ENCODE results near the gene MC4R.

The MC4R gene

GRCh38 chr18:60331890-60332289 is 40.7 kb downstream of the MC4R start:
- H3K4me3 ChIP-seq (ENCODE audit: low read length in 2 of 2): no peak overlapping the region
- no peak overlapping the region for H2AK5ac ChIP-seq (ENCODE audit: low read depth, low read length)
- H2BK120ac ChIP-seq (ENCODE audit: low read depth, low read length): no peak overlapping the region
- H2BK15ac ChIP-seq (ENCODE audit: low read length): no peak overlapping the region
- no peaks in the 10 kb centered on the region for H3K79me1 ChIP-seq (ENCODE audit: low read depth, low read length)
- no CpG with 5 or more reads among the region's 6 CpGs for WGBS, 2 donors (ENCODE audit: extremely low coverage in 2 of 2, insufficient read length in 2 of 2, insufficient replicate concordance in 1 of 2)
- no peak overlapping the region for H3K4me2 ChIP-seq (ENCODE audit: insufficient read depth, low read length, poor library complexity, severe bottlenecking)
- no peak overlapping the region for H2BK12ac ChIP-seq (ENCODE audit: low read length)
- H3K4ac ChIP-seq (ENCODE audit: low read length): no peak overlapping the region
- no peaks in the 10 kb centered on the region for H3K36me3 ChIP-seq (replicated peaks in 1 of 2; ENCODE audit: control insufficient read depth in 2 of 2, insufficient read depth in 2 of 2, low read length in 2 of 2)
- no peak overlapping the region for H2BK5ac ChIP-seq (ENCODE audit: low read length)
- no peaks in the 10 kb centered on the region for H3K4me1 ChIP-seq (ENCODE audit: control insufficient read depth in 2 of 2, insufficient read depth in 1 of 2, low read depth in 1 of 2, low read length in 2 of 2)
- H3K9ac ChIP-seq (ENCODE audit: low read depth, low read length, poor library complexity): no peak overlapping the region
- H2AFZ ChIP-seq (ENCODE audit: low read length): no peak overlapping the region
- H3K27ac ChIP-seq (replicated peaks; ENCODE audit: low read length): no peak overlapping the region
- no peaks in the 10 kb centered on the region for H3K27me3 ChIP-seq (ENCODE audit: control insufficient read depth in 3 of 3, insufficient read depth in 3 of 3, low read depth in 1 of 3, low read length in 3 of 3)
- no peak overlapping the region for H3K18ac ChIP-seq (ENCODE audit: low read length)
- H3K9me3 ChIP-seq (replicated peaks in 1 of 2; ENCODE audit: control insufficient read depth in 2 of 2, insufficient read depth in 1 of 2, low read depth in 1 of 2, low read length in 2 of 2): no peaks in the 10 kb centered on the region
- no peak for DNase-seq (ENCODE audit: low spot score)
- H4K91ac ChIP-seq (ENCODE audit: low read depth, low read length, poor library complexity): no peak overlapping the region
- H3K14ac ChIP-seq (ENCODE audit: low read length): no peak overlapping the region
- no peak overlapping the region for H4K8ac ChIP-seq (ENCODE audit: low read depth, low read length)
- no peak overlapping the region for H3K23ac ChIP-seq (ENCODE audit: low read depth, low read length, poor library complexity)

- no peak overlapping the region for H3K14ac ChIP-seq (ENCODE audit: low read length)
- no peaks in the 10 kb centered on the region for H3K4me1 ChIP-seq (ENCODE audit: control insufficient read depth in 2 of 2, insufficient read depth in 1 of 2, low read depth in 1 of 2, low read length in 2 of 2)
Observed at GRCh38 chr18:60329131-60329530, 43.4 kb downstream of the MC4R start.

GRCh38 chr18:60327880-60328279 is 44.7 kb downstream of the MC4R start:
- no peak overlapping the region for H2AK5ac ChIP-seq (ENCODE audit: low read depth, low read length)
- H3K23ac ChIP-seq (ENCODE audit: low read depth, low read length, poor library complexity): no peak overlapping the region
- no peaks in the 10 kb centered on the region for H3K27me3 ChIP-seq (ENCODE audit: control insufficient read depth in 3 of 3, insufficient read depth in 3 of 3, low read depth in 1 of 3, low read length in 3 of 3)
- no peak overlapping the region for H3K9ac ChIP-seq (ENCODE audit: low read depth, low read length, poor library complexity)
- H3K79me1 ChIP-seq (ENCODE audit: low read depth, low read length): no peaks in the 10 kb centered on the region
- no peak overlapping the region for H4K8ac ChIP-seq (ENCODE audit: low read depth, low read length)
- H2AFZ ChIP-seq (ENCODE audit: low read length): no peak overlapping the region
- no peak for DNase-seq (ENCODE audit: low spot score)
- no peak overlapping the region for H2BK12ac ChIP-seq (ENCODE audit: low read length)
- H3K4me3 ChIP-seq (ENCODE audit: low read length in 2 of 2): no peak overlapping the region
- H2BK120ac ChIP-seq (ENCODE audit: low read depth, low read length): no peak overlapping the region
- H2BK15ac ChIP-seq (ENCODE audit: low read length): no peak overlapping the region
- no peaks in the 10 kb centered on the region for H3K36me3 ChIP-seq (replicated peaks in 1 of 2; ENCODE audit: control insufficient read depth in 2 of 2, insufficient read depth in 2 of 2, low read length in 2 of 2)
- no peak overlapping the region for H3K18ac ChIP-seq (ENCODE audit: low read length)
- no peaks in the 10 kb centered on the region for H3K4me1 ChIP-seq (ENCODE audit: control insufficient read depth in 2 of 2, insufficient read depth in 1 of 2, low read depth in 1 of 2, low read length in 2 of 2)
- H3K4ac ChIP-seq (ENCODE audit: low read length): no peak overlapping the region
- H3K14ac ChIP-seq (ENCODE audit: low read length): no peak overlapping the region
- H3K27ac ChIP-seq (replicated peaks; ENCODE audit: low read length): no peak overlapping the region
- WGBS, 2 donors (ENCODE audit: extremely low coverage in 2 of 2, insufficient read length in 2 of 2, insufficient replicate concordance in 1 of 2): no CpG with 5 or more reads among the region's 2 CpGs
- no peak overlapping the region for H2BK5ac ChIP-seq (ENCODE audit: low read length)
- H3K4me2 ChIP-seq (ENCODE audit: insufficient read depth, low read length, poor library complexity, severe bottlenecking): no peak overlapping the region
- H3K9me3 ChIP-seq (replicated peaks in 1 of 2; ENCODE audit: control insufficient read depth in 2 of 2, insufficient read depth in 1 of 2, low read depth in 1 of 2, low read length in 2 of 2): no peaks in the 10 kb centered on the region
- no peak overlapping the region for H4K91ac ChIP-seq (ENCODE audit: low read depth, low read length, poor library complexity)

More at GRCh38 chr18:60329131-60329530, 43.4 kb downstream of the MC4R start:
- no peak overlapping the region for H4K8ac ChIP-seq (ENCODE audit: low read depth, low read length)
- no peaks in the 10 kb centered on the region for H3K9me3 ChIP-seq (replicated peaks in 1 of 2; ENCODE audit: control insufficient read depth in 2 of 2, insufficient read depth in 1 of 2, low read depth in 1 of 2, low read length in 2 of 2)
- no peak overlapping the region for H2BK12ac ChIP-seq (ENCODE audit: low read length)
- H3K23ac ChIP-seq (ENCODE audit: low read depth, low read length, poor library complexity): no peak overlapping the region
- H3K79me1 ChIP-seq (ENCODE audit: low read depth, low read length): no peaks in the 10 kb centered on the region
- no peak overlapping the region for H3K9ac ChIP-seq (ENCODE audit: low read depth, low read length, poor library complexity)
- no peak overlapping the region for H2AK5ac ChIP-seq (ENCODE audit: low read depth, low read length)
- H2BK5ac ChIP-seq (ENCODE audit: low read length): no peak overlapping the region
- H3K18ac ChIP-seq (ENCODE audit: low read length): no peak overlapping the region
- no peak overlapping the region for H3K4ac ChIP-seq (ENCODE audit: low read length)
- H2AFZ ChIP-seq (ENCODE audit: low read length): no peak overlapping the region
- no peak overlapping the region for H2BK120ac ChIP-seq (ENCODE audit: low read depth, low read length)
- H3K27me3 ChIP-seq (ENCODE audit: control insufficient read depth in 3 of 3, insufficient read depth in 3 of 3, low read depth in 1 of 3, low read length in 3 of 3): no peaks in the 10 kb centered on the region
- no peak overlapping the region for H4K91ac ChIP-seq (ENCODE audit: low read depth, low read length, poor library complexity)
- no peak for DNase-seq (ENCODE audit: low spot score)
- H3K36me3 ChIP-seq (replicated peaks in 1 of 2; ENCODE audit: control insufficient read depth in 2 of 2, insufficient read depth in 2 of 2, low read length in 2 of 2): no peaks in the 10 kb centered on the region
- no peak overlapping the region for H3K27ac ChIP-seq (replicated peaks; ENCODE audit: low read length)
- no peak overlapping the region for H3K4me3 ChIP-seq (ENCODE audit: low read length in 2 of 2)
- no peak overlapping the region for H2BK15ac ChIP-seq (ENCODE audit: low read length)
- no peak overlapping the region for H3K4me2 ChIP-seq (ENCODE audit: insufficient read depth, low read length, poor library complexity, severe bottlenecking)

- Histone ChIP-seq H2BK15ac (ENCODE audit: low read length) (no peak overlapping the region), H3K9me3 (replicated peaks in 1 of 2; ENCODE audit: control insufficient read depth in 2 of 2, insufficient read depth in 1 of 2, low read depth in 1 of 2, low read length in 2 of 2) (no peaks in the 10 kb centered on the region), H2AFZ (ENCODE audit: low read length) (no peak overlapping the region), H3K4ac (ENCODE audit: low read length) (no peak overlapping the region), H3K27me3 (ENCODE audit: control insufficient read depth in 3 of 3, insufficient read depth in 3 of 3, low read depth in 1 of 3, low read length in 3 of 3) (no peaks in the 10 kb centered on the region), H3K18ac (ENCODE audit: low read length) (no peak overlapping the region), H3K4me3 (ENCODE audit: low read length in 2 of 2) (no peak overlapping the region), H4K91ac (ENCODE audit: low read depth, low read length, poor library complexity) (no peak overlapping the region), H4K8ac (ENCODE audit: low read depth, low read length) (no peak overlapping the region), H3K27ac (replicated peaks; ENCODE audit: low read length) (no peak overlapping the region), H2BK5ac (ENCODE audit: low read length) (no peak overlapping the region), H3K14ac (ENCODE audit: low read length) (no peak overlapping the region), H3K9ac (ENCODE audit: low read depth, low read length, poor library complexity) (no peak overlapping the region), H3K23ac (ENCODE audit: low read depth, low read length, poor library complexity) (no peak overlapping the region), H2BK12ac (ENCODE audit: low read length) (no peak overlapping the region), H3K79me1 (ENCODE audit: low read depth, low read length) (no peaks in the 10 kb centered on the region), H2AK5ac (ENCODE audit: low read depth, low read length) (no peak overlapping the region), H3K4me1 (ENCODE audit: control insufficient read depth in 2 of 2, insufficient read depth in 1 of 2, low read depth in 1 of 2, low read length in 2 of 2) (peaks cover 0 to 3% of the 10 kb centered on the region in 2 donors), H2BK120ac (ENCODE audit: low read depth, low read length) (no peak overlapping the region), H3K36me3 (replicated peaks in 1 of 2; ENCODE audit: control insufficient read depth in 2 of 2, insufficient read depth in 2 of 2, low read length in 2 of 2) (no peaks in the 10 kb centered on the region), H3K4me2 (ENCODE audit: insufficient read depth, low read length, poor library complexity, severe bottlenecking) (no peak overlapping the region)
- no peak for DNase-seq (ENCODE audit: low spot score)
Observed at GRCh38 chr18:60322591-60322990, 50.0 kb downstream of the MC4R start.

All from neuronal stem cell (in vitro differentiated cells).